Measurements from ENCODE around the gene GIPC3. TPM values are rescaled to one million over a fixed set of nuclear protein-coding genes. Genes with fewer than 3 reads are reported as not detected.
"Not testable (repeated sequence)": the region's sequence is repeated elsewhere in the genome, so short reads cannot be mapped to it uniquely, and the experiment has no call there.

The GIPC3 gene
- total and polyA plus RNA-seq, 2 experiments from 2014 or later, result 0.48 to 0.59 TPM

GRCh38 chr19:3565139-3565538 is 20.1 kb upstream of the GIPC3 start (continued):
- TF ChIP-seq REST (IDR thresholded peaks at IDR 0.05; ENCODE audit: unreplicated experiment) (no peak), JUNB (IDR thresholded peaks at IDR 0.05; ENCODE audit: unreplicated experiment) (no peak), ZNF114 (CRISPR knock-in tag; IDR thresholded peaks at IDR 0.05) (no peak), ZNF462 (CRISPR knock-in tag; IDR thresholded peaks at IDR 0.05) (no peak), STAT1 (IDR thresholded peaks at IDR 0.05; ENCODE audit: unreplicated experiment) (no peak), ETS1 (IDR thresholded peaks at IDR 0.05) (no peak), NANOG (IDR thresholded peaks at IDR 0.05; ENCODE audit: borderline replicate concordance) (no peak)

GRCh38 chr19:3570042-3570441 is 15.2 kb upstream of the GIPC3 start:
- H3K27me3 Mint-ChIP-seq (ENCODE audit: insufficient read depth, low read depth, poor library complexity), result peaks cover 14% of the 10 kb centered on the region
- H3K27ac Mint-ChIP-seq; H3K4me1 ChIP-seq (ENCODE audit: insufficient read depth); H3K9me3 Mint-ChIP-seq; H2AFZ ChIP-seq; H4K20me1 ChIP-seq (replicated peaks; ENCODE audit: insufficient read depth); DNase-seq (ENCODE audit: low spot score); H3K4me1 Mint-ChIP-seq; H3K4me3 Mint-ChIP-seq; H3F3A ChIP-seq (replicated peaks; ENCODE audit: low read depth); H3K4me3 ChIP-seq; H3K79me2 ChIP-seq (replicated peaks; ENCODE audit: insufficient read depth); H3K36me3 ChIP-seq (ENCODE audit: insufficient read depth); H3K27me3 ChIP-seq (ENCODE audit: insufficient read depth); H3K27ac ChIP-seq (ENCODE audit: low read depth); H3K36me3 Mint-ChIP-seq (ENCODE audit: low read depth); H3K9me2 ChIP-seq (ENCODE audit: insufficient read depth); H3K4me2 ChIP-seq; ATAC-seq: not testable (repeated sequence)
